Endothelial cell of umbilical vein (primary cell): ENCODE measurements around the gene DMBX1. TPM values are rescaled to one million over a fixed set of nuclear protein-coding genes. Genes with fewer than 3 reads are reported as not detected.

ENCODE experiments used
- BruUV-seq: library from RNA; stranded (reverse); fragments of 400-500 nt; replicated peaks from 2 replicates; lab custom pipeline; 2021; lab: Mats Ljungman, UMichigan
- CTCF ChIA-PET: fragments of 300-600, 350-600 bp; sonication (Branson Sonifier 250); formaldehyde crosslinking; loops from one replicate; lab custom pipeline; 2021; ENCODE audit warnings: antibody characterized with exemption, inconsistent platforms; lab: Charles Lee
- POLR2A ChIA-PET: fragments of 300-600, 350-600 bp; sonication (Branson Sonifier 250); formaldehyde crosslinking; loops from one replicate; lab custom pipeline; 2021; ENCODE audit warnings: antibody characterized with exemption, inconsistent platforms; lab: Charles Lee
- DNase-seq: peaks from one replicate; pipeline ENCODE4 v3.0.0-alpha.2; 2011; ENCODE audit warnings: low read depth, low spot score
- FAIRE-seq: peaks from 2 replicates; lab custom pipeline; 2011; peaks lifted over from hg19 to GRCh38; lab: Jason Lieb, UNC
- H2AFZ ChIP-seq: 2 replicates; pipeline ENCODE4 v1.6.0; 2012; ENCODE audit warnings: low read depth, low read length, control low read depth, inconsistent platforms
- H3K27ac ChIP-seq: 2 replicates; pipeline ENCODE4 v1.5.1; 2011; ENCODE audit warnings: low read depth, mild to moderate bottlenecking, control low read depth, low read length, moderate library complexity; ENCODE audit not compliant: insufficient read depth
- H3K27me3 ChIP-seq, 2 experiments: 2 replicates each; pipeline versions ENCODE4 v1.6.0 to v1.6.1; 2011; ENCODE audit warnings: low read length in 2 of 2, mixed read lengths in 1 of 2; ENCODE audit not compliant: control insufficient read depth in 2 of 2, insufficient read depth in 2 of 2
- H3K36me3 ChIP-seq, 2 experiments: 2 replicates in 1 of 2; 3 replicates in 1 of 2; pipeline ENCODE4 v1.5.1; 2011; ENCODE audit warnings: low read length in 2 of 2, mild to moderate bottlenecking in 1 of 2, moderate library complexity in 1 of 2; ENCODE audit not compliant: control insufficient read depth in 2 of 2, insufficient read depth in 2 of 2; ENCODE audit errors: extremely low read depth in 1 of 2
- H3K4me1 ChIP-seq: 3 replicates; pipeline ENCODE4 v1.5.1; 2011; ENCODE audit warnings: mild to moderate bottlenecking, low read length; ENCODE audit not compliant: control insufficient read depth, insufficient read depth; ENCODE audit errors: extremely low read depth
- H3K4me2 ChIP-seq: 2 replicates; pipeline ENCODE4 v1.6.1; 2011; ENCODE audit warnings: low read length, control low read depth, mixed read lengths; ENCODE audit not compliant: insufficient read depth
- H3K4me3 ChIP-seq, 3 experiments: fragments of 200-600 bp in 1 of 3; sonication (generic), shearing (Covaris generic) in 1 of 3; replicated peaks in 1 of 3; 2 replicates each; pipeline ENCODE4 v1.5.1; 2011 to 2016; ENCODE audit warnings: control low read depth in 3 of 3, low read length in 3 of 3, mild to moderate bottlenecking in 2 of 3, inconsistent platforms in 1 of 3, low read depth in 1 of 3, moderate library complexity in 1 of 3; ENCODE audit not compliant: insufficient read depth in 1 of 3
- H3K79me2 ChIP-seq: 2 replicates; pipeline ENCODE4 v1.6.0; 2012; ENCODE audit warnings: low read length, inconsistent platforms; ENCODE audit not compliant: control insufficient read depth, insufficient read depth
- H3K9ac ChIP-seq: replicated peaks from 2 replicates; pipeline ENCODE3; 2011; ENCODE audit warnings: low read length, control low read depth; ENCODE audit not compliant: insufficient read depth; ENCODE audit errors: extremely low read depth
- H3K9me1 ChIP-seq: replicated peaks from 3 replicates; pipeline ENCODE4 v1.6.0; 2011; ENCODE audit warnings: mild to moderate bottlenecking, low read length; ENCODE audit not compliant: control insufficient read depth, insufficient read depth; ENCODE audit errors: extremely low read depth
- H3K9me3 ChIP-seq: replicated peaks from 2 replicates; pipeline ENCODE4 v1.5.1; 2012; ENCODE audit warnings: low read length, inconsistent platforms; ENCODE audit not compliant: control insufficient read depth, insufficient read depth
- H4K20me1 ChIP-seq: replicated peaks from 2 replicates; pipeline ENCODE3; 2011; ENCODE audit warnings: mild to moderate bottlenecking, low read length; ENCODE audit not compliant: control insufficient read depth, insufficient read depth; ENCODE audit errors: extremely low read depth
- EZH2 ChIP-seq: IDR thresholded peaks from 2 replicates; pipeline ENCODE4 v1.6.1; 2012; ENCODE audit warnings: borderline replicate concordance, low read depth, mild to moderate bottlenecking, moderate library complexity, low read length, inconsistent platforms; ENCODE audit not compliant: severe bottlenecking
- FOS ChIP-seq: IDR thresholded peaks from 2 replicates; pipeline ENCODE4 v1.6.1; 2011; ENCODE audit warnings: mild to moderate bottlenecking, low read length, moderate library complexity, borderline replicate concordance; ENCODE audit not compliant: insufficient read depth
- GATA2 ChIP-seq: IDR thresholded peaks from 2 replicates; pipeline ENCODE4 v1.7.0; 2011; ENCODE audit warnings: low read depth, mild to moderate bottlenecking, moderate library complexity, mixed read lengths, low read length; ENCODE audit not compliant: insufficient read length, insufficient read depth
- MYC ChIP-seq: IDR thresholded peaks from one replicate; pipeline ENCODE4 v1.6.1; 2011; ENCODE audit warnings: mild to moderate bottlenecking, low read depth, low read length
- POLR2A ChIP-seq: IDR thresholded peaks from 2 replicates; pipeline ENCODE4 v1.6.1; 2012; ENCODE audit warnings: low read depth, mild to moderate bottlenecking, control low read depth, low read length
- POLR2AphosphoS5 ChIP-seq: IDR thresholded peaks from 2 replicates; pipeline ENCODE4 v1.6.1; 2012; ENCODE audit warnings: low read depth, mild to moderate bottlenecking, control low read depth, low read length, moderate library complexity; ENCODE audit not compliant: insufficient read depth
- dilution Hi-C: fragments of 300-500 bp; cut with MboI; formaldehyde crosslinking; loops from one replicate; pipeline ENCODE4 v1.15.0; 2019; ENCODE audit warnings: low sequenced_read_pairs; ENCODE audit not compliant: extremely low pct_ligation_motif_present
- intact Hi-C: fragments of 100-400 bp; cut with micrococcal nuclease; formaldehyde crosslinking; loops from one replicate; pipeline ENCODE4 v1.10.0; 2022
- polyA plus RNA-seq, 4 experiments: library from polyadenylated mRNA; depleted of rRNA in 3 of 4; stranded (reverse) in 3 of 4; unstranded in 1 of 4; fragments of >200 nt; gene quantifications; 2 replicates each; pipeline versions ENCODE4 v1.2.1 to v1.2.3, GENCODE V29; 2011 to 2012; ENCODE audit warnings: missing spikeins in 1 of 4
- total RNA-seq: library from RNA; stranded (reverse); gene quantifications from 2 replicates; pipeline ENCODE4 v1.2.3, GENCODE V29; 2021
- TF ChIP-seq, protein P1 (sequence below): IDR thresholded peaks from 2 replicates; pipeline ENCODE4 v1.6.1; 2011; ENCODE audit not compliant: insufficient read depth, insufficient read length
- TF ChIP-seq, protein P2 (sequence below), 2 donors: IDR thresholded peaks; 1 replicate in 1 of 2; 2 replicates in 1 of 2; pipeline ENCODE4 v1.5.1; 2011; ENCODE audit warnings: low read length in 2 of 2, mild to moderate bottlenecking in 2 of 2, moderate library complexity in 2 of 2, control low read depth in 1 of 2, inconsistent platforms in 1 of 2, low read depth in 1 of 2; ENCODE audit not compliant: insufficient read depth in 1 of 2; ENCODE audit errors: extremely low read depth in 1 of 2

Gene DMBX1
- total and polyA plus RNA-seq, 2 donors (not counting 3 experiments of a cell fraction or from before 2014, with no cell fraction given), result not detected

DNA sequence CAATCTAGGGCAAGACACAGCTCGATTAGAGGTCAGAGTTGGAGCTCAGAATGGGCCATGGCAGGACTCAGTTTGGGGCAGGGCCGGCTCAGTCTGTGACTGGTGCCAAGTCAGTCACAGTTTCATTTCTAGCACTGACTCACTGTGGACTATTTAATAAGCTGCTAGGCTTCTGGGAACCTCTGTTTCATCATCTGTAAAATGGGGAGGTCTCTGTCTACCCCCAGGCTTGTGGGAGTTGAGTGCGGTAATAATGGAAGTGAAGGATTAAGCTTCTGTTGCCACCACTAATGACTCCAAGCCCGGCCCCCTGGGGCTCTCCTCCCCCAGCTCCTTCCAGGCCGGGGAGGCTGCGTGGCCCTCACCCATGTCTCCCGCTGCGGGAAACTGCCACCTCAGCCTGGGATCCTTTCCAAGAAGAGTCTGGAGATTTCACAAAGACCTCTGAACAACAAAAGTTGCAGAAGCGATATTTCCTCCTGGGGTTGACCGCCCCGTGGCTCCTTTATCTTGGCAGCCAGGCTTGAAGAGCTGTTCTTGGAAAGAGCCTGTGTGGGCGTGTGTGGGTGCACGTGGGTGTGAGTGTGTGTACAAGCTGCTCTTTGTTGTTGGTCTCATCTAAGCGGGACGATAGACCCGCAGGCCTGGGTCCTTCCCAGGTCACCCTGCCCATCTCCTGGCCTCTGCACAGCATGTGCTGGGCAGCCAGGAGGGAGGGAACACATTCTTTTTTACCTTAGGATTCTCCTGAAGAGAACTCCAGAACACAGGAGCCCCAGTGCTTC is 32.7 kb downstream of the DMBX1 start:
- Histone ChIP-seq H3K27me3 (peaks cover 45 to 46% of the 10 kb centered on the region in 2 experiments), H3K4me3 (no peak overlapping the region), H3K4me1 (no peaks in the 10 kb centered on the region), H3K79me2 (no peaks in the 10 kb centered on the region), H3K27ac (no peak overlapping the region), H3K9ac (no peak overlapping the region), H2AFZ (no peak overlapping the region), H3K4me2 (no peak overlapping the region), H3K36me3 (no peaks in the 10 kb centered on the region), H3K9me3 (no peaks in the 10 kb centered on the region), H3K9me1 (no peaks in the 10 kb centered on the region), H4K20me1 (no peaks in the 10 kb centered on the region)
- FAIRE-seq (no peak), DNase-seq (no peak)
- POLR2A ChIA-PET, result no interaction called here
- peak; percentile 56 for TF ChIP-seq EZH2
- TF ChIP-seq, protein P1, sequence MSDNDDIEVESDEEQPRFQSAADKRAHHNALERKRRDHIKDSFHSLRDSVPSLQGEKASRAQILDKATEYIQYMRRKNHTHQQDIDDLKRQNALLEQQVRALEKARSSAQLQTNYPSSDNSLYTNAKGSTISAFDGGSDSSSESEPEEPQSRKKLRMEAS, result no peak
- TF ChIP-seq, protein P2, sequence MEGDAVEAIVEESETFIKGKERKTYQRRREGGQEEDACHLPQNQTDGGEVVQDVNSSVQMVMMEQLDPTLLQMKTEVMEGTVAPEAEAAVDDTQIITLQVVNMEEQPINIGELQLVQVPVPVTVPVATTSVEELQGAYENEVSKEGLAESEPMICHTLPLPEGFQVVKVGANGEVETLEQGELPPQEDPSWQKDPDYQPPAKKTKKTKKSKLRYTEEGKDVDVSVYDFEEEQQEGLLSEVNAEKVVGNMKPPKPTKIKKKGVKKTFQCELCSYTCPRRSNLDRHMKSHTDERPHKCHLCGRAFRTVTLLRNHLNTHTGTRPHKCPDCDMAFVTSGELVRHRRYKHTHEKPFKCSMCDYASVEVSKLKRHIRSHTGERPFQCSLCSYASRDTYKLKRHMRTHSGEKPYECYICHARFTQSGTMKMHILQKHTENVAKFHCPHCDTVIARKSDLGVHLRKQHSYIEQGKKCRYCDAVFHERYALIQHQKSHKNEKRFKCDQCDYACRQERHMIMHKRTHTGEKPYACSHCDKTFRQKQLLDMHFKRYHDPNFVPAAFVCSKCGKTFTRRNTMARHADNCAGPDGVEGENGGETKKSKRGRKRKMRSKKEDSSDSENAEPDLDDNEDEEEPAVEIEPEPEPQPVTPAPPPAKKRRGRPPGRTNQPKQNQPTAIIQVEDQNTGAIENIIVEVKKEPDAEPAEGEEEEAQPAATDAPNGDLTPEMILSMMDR (IDR thresholded peaks at IDR 0.05; ENCODE audit: extremely low read depth in 1 of 2, insufficient read depth in 1 of 2, low read depth in 1 of 2, low read length in 2 of 2), result no peak
- no peak for TF ChIP-seq POLR2AphosphoS5
- TF ChIP-seq GATA2, result no peak
- no peak for TF ChIP-seq POLR2A
- TF ChIP-seq MYC, result no peak
- no peak for TF ChIP-seq FOS
- BruUV-seq, result no TSS peak
- dilution Hi-C loops, result no loop called here
- intact Hi-C loops, result no loop called here
- CTCF ChIA-PET, result interaction anchor here (0.7 to 3.2 kb wide), 9 partner anchors 11 to 116 kb away, joined by 3 to 16 read pairs (median 4); no protein-coding TSS in a partner anchor
